ENCODE data around the gene PTK7. TPM values are rescaled to one million over a fixed set of nuclear protein-coding genes. Genes with fewer than 3 reads are reported as not detected.
A peak's percentile ranks its signal among the peaks of the same experiment; 100 is the strongest.

The PTK7 gene
- 73.1 TPM for polyA plus RNA-seq (2013, experiment 1 of 2)
- polyA plus RNA-seq (2013, experiment 2 of 2) = 71.9 TPM

DNA sequence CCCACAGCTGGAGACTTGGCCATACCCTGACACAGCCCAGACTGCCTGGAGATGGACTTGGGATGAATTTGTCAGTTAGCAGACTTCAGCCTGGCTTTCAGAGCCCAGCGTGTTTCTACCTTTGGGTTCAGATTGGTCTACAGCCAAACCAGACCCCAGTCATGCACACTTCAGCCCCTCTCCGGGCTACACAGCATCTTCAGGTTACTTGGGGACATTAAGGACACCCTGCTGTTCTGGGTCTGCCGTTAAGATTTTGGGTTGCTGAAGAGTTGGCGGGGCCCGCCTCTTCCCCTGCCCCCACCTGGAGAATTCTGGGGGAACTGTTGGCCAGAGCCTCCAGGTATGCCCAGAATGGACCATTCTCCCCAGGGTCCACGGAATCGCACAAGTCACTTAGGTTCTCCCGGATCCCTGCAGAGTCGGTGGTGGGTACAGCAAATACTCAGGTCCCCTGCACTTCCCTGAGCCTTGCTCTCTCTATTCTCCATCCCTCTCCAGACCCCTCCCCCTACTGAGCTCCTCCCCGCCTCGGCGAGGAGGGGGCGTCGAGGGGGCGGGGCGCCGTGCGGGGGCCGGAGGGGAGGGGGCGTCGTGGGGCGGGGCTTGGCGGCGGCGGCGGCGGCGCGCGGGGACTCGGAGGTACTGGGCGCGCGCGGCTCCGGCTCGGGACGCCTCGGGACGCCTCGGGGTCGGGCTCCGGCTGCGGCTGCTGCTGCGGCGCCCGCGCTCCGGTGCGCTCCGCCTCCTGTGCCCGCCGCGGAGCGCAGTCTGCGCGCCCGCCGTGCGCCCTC lies at the start of gene PTK7:
Gene PTK7, plus strand, starts transcription at position 645 of the 794 bp plus-strand sequence. CDS start 175 bp downstream, outside the sequence.
- H4K91ac ChIP-seq (ENCODE audit: low read length) = peak within 1 kb of the TSS; percentile 74

GRCh38 chr6:43026365-43026764 lies 49.7 kb upstream of the PTK7 start:
- Histone ChIP-seq H2AFZ (ENCODE audit: low read depth, low read length) (no peak overlapping the region), H3K4me1 (ENCODE audit: control insufficient read depth, insufficient read depth, low read depth, low read length) (peaks cover 8% of the 10 kb centered on the region), H3K36me3 (ENCODE audit: control insufficient read depth in 1 of 2, insufficient read depth in 2 of 2, low read depth in 1 of 2, low read length in 2 of 2) (peaks cover 65 to 67% of the 10 kb centered on the region in 2 experiments), H3K27me3 (ENCODE audit: control insufficient read depth in 1 of 2, insufficient read depth in 1 of 2, low read length in 2 of 2) (no peaks in the 10 kb centered on the region), H2BK5ac (ENCODE audit: low read depth, low read length, poor library complexity, severe bottlenecking) (no peak overlapping the region), H4K8ac (ENCODE audit: low read length) (no peak overlapping the region), H3K4me3 (ENCODE audit: insufficient read depth in 1 of 2, low read depth in 1 of 2, low read length in 2 of 2) (no peak overlapping the region), H3K4me2 (ENCODE audit: low read length, poor library complexity, severe bottlenecking) (no peak overlapping the region), H3K4ac (ENCODE audit: low read depth in 1 of 2, low read length in 2 of 2) (no peak overlapping the region), H3K23ac (ENCODE audit: low read length in 2 of 2) (no peak overlapping the region), H2BK15ac (ENCODE audit: low read depth, poor library complexity, severe bottlenecking) (no peak overlapping the region), H4K91ac (ENCODE audit: low read length) (no peak overlapping the region), H3K79me1 (replicated peaks; ENCODE audit: low read length, poor library complexity, severe bottlenecking) (peaks cover 14% of the 10 kb centered on the region), H3K14ac (ENCODE audit: low read length in 2 of 2) (no peak overlapping the region), H3K18ac (ENCODE audit: low read depth in 1 of 2, low read length in 2 of 2) (no peak overlapping the region), H2AK5ac (ENCODE audit: low read length, severe bottlenecking) (no peak overlapping the region), H2BK120ac (ENCODE audit: low read depth, low read length) (no peak overlapping the region), H3K9ac (ENCODE audit: low read length) (no peak overlapping the region), H3K27ac (ENCODE audit: low read length, poor library complexity, severe bottlenecking) (no peak overlapping the region), H2BK12ac (ENCODE audit: low read length in 2 of 2) (no peak overlapping the region), H3K9me3 (ENCODE audit: control insufficient read depth, low read length) (no peaks in the 10 kb centered on the region)
- WGBS = 96% methylated on average over 5 of the region's 5 CpGs
- no peak for DNase-seq

More for the DNA sequence above, at the start of gene PTK7:
- H2AK5ac ChIP-seq (ENCODE audit: low read length, severe bottlenecking) = peak within 1 kb of the TSS; percentile 87
- H2BK5ac ChIP-seq (ENCODE audit: low read depth, low read length, poor library complexity, severe bottlenecking) = peak within 1 kb of the TSS; percentile 94
- H3K4ac ChIP-seq (ENCODE audit: low read depth in 1 of 2, low read length in 2 of 2) = peak within 1 kb of the TSS; percentile 75 to 80
- H2BK120ac ChIP-seq (ENCODE audit: low read depth, low read length) = peak within 1 kb of the TSS; percentile 40
- H3K4me3 ChIP-seq (ENCODE audit: insufficient read depth in 1 of 2, low read depth in 1 of 2, low read length in 2 of 2) = peak within 1 kb of the TSS; percentile 89 to 95
- peak; percentile 61 for DNase-seq
- no peaks in the 10 kb centered on the region for H3K9me3 ChIP-seq (ENCODE audit: control insufficient read depth, low read length)
- H3K14ac ChIP-seq (ENCODE audit: low read length in 2 of 2) = peak within 1 kb of the TSS; percentile 36 to 96
- peak within 1 kb of the TSS; percentile 94 for H4K8ac ChIP-seq (ENCODE audit: low read length)
- H3K18ac ChIP-seq (ENCODE audit: low read depth in 1 of 2, low read length in 2 of 2) = peak within 1 kb of the TSS; percentile 80 to 95
- peak within 1 kb of the TSS; percentile 86 for H3K4me2 ChIP-seq (ENCODE audit: low read length, poor library complexity, severe bottlenecking)
- peaks cover 26 to 29% of the 10 kb centered on the region in 2 experiments for H3K36me3 ChIP-seq (ENCODE audit: control insufficient read depth in 1 of 2, insufficient read depth in 2 of 2, low read depth in 1 of 2, low read length in 2 of 2)
- peak within 1 kb of the TSS; percentile 28 to 52 for H2BK12ac ChIP-seq (ENCODE audit: low read length in 2 of 2)
- H2AFZ ChIP-seq (ENCODE audit: low read depth, low read length) = peak within 1 kb of the TSS; percentile 54
- peak within 1 kb of the TSS in 1 of 2 experiments; percentile 38 for H3K23ac ChIP-seq (ENCODE audit: low read length in 2 of 2)
- H3K9ac ChIP-seq (ENCODE audit: low read length) = peak within 1 kb of the TSS; percentile 91
- H3K79me1 ChIP-seq (replicated peaks; ENCODE audit: low read length, poor library complexity, severe bottlenecking) = peaks cover 3% of the 10 kb centered on the region
- H3K27ac ChIP-seq (ENCODE audit: low read length, poor library complexity, severe bottlenecking) = peak within 1 kb of the TSS; percentile 97
- peak within 1 kb of the TSS; percentile 93 for H2BK15ac ChIP-seq (ENCODE audit: low read depth, poor library complexity, severe bottlenecking)
- 27% methylated on average over 7 of the region's 60 CpGs for WGBS
- H3K27me3 ChIP-seq (ENCODE audit: control insufficient read depth in 1 of 2, insufficient read depth in 1 of 2, low read length in 2 of 2) = no peaks in the 10 kb centered on the region
- peaks cover 38% of the 10 kb centered on the region for H3K4me1 ChIP-seq (ENCODE audit: control insufficient read depth, insufficient read depth, low read depth, low read length)

DNA sequence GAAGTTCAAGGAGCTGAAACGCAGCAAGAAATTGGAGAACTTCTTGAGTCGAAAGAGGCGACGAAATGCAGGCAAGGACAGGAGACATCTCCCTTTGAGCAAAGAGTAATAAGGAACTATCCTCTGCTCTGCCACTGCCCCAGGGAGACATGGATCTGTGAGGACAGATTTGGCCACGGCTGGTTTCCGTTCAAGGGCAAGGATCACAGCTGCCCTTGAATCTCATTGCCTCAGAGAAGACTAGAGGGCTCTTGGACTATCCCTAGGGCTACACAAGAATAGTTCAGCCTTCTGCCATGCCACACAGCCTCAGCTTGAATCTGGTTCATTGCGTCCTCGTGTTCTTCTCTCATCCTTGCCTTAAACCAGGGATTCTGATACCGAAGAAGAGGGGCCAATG lies 47.0 kb upstream of the PTK7 start:
- no peak overlapping the region for H3K4ac ChIP-seq (ENCODE audit: low read depth in 1 of 2, low read length in 2 of 2)
- no peak for DNase-seq
- H4K8ac ChIP-seq (ENCODE audit: low read length) = no peak overlapping the region
- H3K36me3 ChIP-seq (ENCODE audit: control insufficient read depth in 1 of 2, insufficient read depth in 2 of 2, low read depth in 1 of 2, low read length in 2 of 2) = peaks cover 71 to 84% of the 10 kb centered on the region in 2 experiments
- no peak overlapping the region for H2AFZ ChIP-seq (ENCODE audit: low read depth, low read length)
- H2BK5ac ChIP-seq (ENCODE audit: low read depth, low read length, poor library complexity, severe bottlenecking) = no peak overlapping the region
- H3K79me1 ChIP-seq (replicated peaks; ENCODE audit: low read length, poor library complexity, severe bottlenecking) = peaks cover 14% of the 10 kb centered on the region
- no peaks in the 10 kb centered on the region for H3K27me3 ChIP-seq (ENCODE audit: control insufficient read depth in 1 of 2, insufficient read depth in 1 of 2, low read length in 2 of 2)
- H3K4me2 ChIP-seq (ENCODE audit: low read length, poor library complexity, severe bottlenecking) = no peak overlapping the region
- H3K4me3 ChIP-seq (ENCODE audit: insufficient read depth in 1 of 2, low read depth in 1 of 2, low read length in 2 of 2) = no peak overlapping the region
- H2BK12ac ChIP-seq (ENCODE audit: low read length in 2 of 2) = no peak overlapping the region
- H2BK120ac ChIP-seq (ENCODE audit: low read depth, low read length) = no peak overlapping the region
- no peaks in the 10 kb centered on the region for H3K9me3 ChIP-seq (ENCODE audit: control insufficient read depth, low read length)
- no peak overlapping the region for H3K18ac ChIP-seq (ENCODE audit: low read depth in 1 of 2, low read length in 2 of 2)
- H3K9ac ChIP-seq (ENCODE audit: low read length) = no peak overlapping the region
- H3K4me1 ChIP-seq (ENCODE audit: control insufficient read depth, insufficient read depth, low read depth, low read length) = no peaks in the 10 kb centered on the region
- H2AK5ac ChIP-seq (ENCODE audit: low read length, severe bottlenecking) = no peak overlapping the region
- no peak overlapping the region for H4K91ac ChIP-seq (ENCODE audit: low read length)
- no peak overlapping the region for H2BK15ac ChIP-seq (ENCODE audit: low read depth, poor library complexity, severe bottlenecking)
- H3K23ac ChIP-seq (ENCODE audit: low read length in 2 of 2) = no peak overlapping the region
- WGBS = 96% methylated on average over 9 of the region's 9 CpGs
- no peak overlapping the region for H3K27ac ChIP-seq (ENCODE audit: low read length, poor library complexity, severe bottlenecking)
- H3K14ac ChIP-seq (ENCODE audit: low read length in 2 of 2) = no peak overlapping the region

DNA sequence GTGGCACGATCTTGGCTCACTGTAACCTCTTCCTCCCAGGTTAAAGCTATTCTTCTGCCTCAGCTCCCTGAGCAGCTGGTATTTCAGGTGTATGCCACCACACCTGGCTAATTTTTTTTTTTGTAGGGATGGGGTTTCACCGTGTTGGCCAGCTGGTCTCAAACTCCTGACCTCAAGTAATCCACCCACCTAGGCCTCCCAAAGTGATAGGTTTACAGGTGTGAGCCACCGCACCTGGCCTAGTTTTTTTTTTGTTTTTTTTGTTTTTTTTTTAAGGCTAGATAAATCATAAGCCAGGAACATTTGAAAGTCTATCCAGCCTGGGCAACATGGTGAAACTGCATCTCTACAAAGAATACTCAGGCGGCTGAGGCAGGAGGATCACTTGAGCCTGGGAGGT lies 43.8 kb upstream of the PTK7 start:
- Histone ChIP-seq H3K14ac (ENCODE audit: low read length in 2 of 2) (no peak overlapping the region), H3K27ac (ENCODE audit: low read length, poor library complexity, severe bottlenecking) (no peak overlapping the region), H3K18ac (ENCODE audit: low read depth in 1 of 2, low read length in 2 of 2) (no peak overlapping the region), H2BK15ac (ENCODE audit: low read depth, poor library complexity, severe bottlenecking) (no peak overlapping the region), H3K79me1 (replicated peaks; ENCODE audit: low read length, poor library complexity, severe bottlenecking) (peaks cover 6% of the 10 kb centered on the region), H4K8ac (ENCODE audit: low read length) (no peak overlapping the region), H3K27me3 (ENCODE audit: control insufficient read depth in 1 of 2, insufficient read depth in 1 of 2, low read length in 2 of 2) (no peaks in the 10 kb centered on the region), H3K4me3 (ENCODE audit: insufficient read depth in 1 of 2, low read depth in 1 of 2, low read length in 2 of 2) (no peak overlapping the region), H3K4me2 (ENCODE audit: low read length, poor library complexity, severe bottlenecking) (no peak overlapping the region), H3K4ac (ENCODE audit: low read depth in 1 of 2, low read length in 2 of 2) (no peak overlapping the region), H2BK120ac (ENCODE audit: low read depth, low read length) (no peak overlapping the region), H2BK5ac (ENCODE audit: low read depth, low read length, poor library complexity, severe bottlenecking) (no peak overlapping the region), H3K23ac (ENCODE audit: low read length in 2 of 2) (no peak overlapping the region), H2AFZ (ENCODE audit: low read depth, low read length) (no peak overlapping the region), H2BK12ac (ENCODE audit: low read length in 2 of 2) (no peak overlapping the region), H3K9me3 (ENCODE audit: control insufficient read depth, low read length) (no peaks in the 10 kb centered on the region), H3K4me1 (ENCODE audit: control insufficient read depth, insufficient read depth, low read depth, low read length) (peaks cover 3% of the 10 kb centered on the region), H3K9ac (ENCODE audit: low read length) (no peak overlapping the region), H2AK5ac (ENCODE audit: low read length, severe bottlenecking) (no peak overlapping the region), H3K36me3 (ENCODE audit: control insufficient read depth in 1 of 2, insufficient read depth in 2 of 2, low read depth in 1 of 2, low read length in 2 of 2) (peaks cover 69 to 80% of the 10 kb centered on the region in 2 experiments), H4K91ac (ENCODE audit: low read length) (no peak overlapping the region)
- DNase-seq = no peak
- WGBS = 91% methylated on average over 3 of the region's 4 CpGs

Measured in mesenchymal stem cell (in vitro differentiated cells and primary cell).